Measurements from ENCODE around the gene MICAL3. TPM values are rescaled to one million over a fixed set of nuclear protein-coding genes. Genes with fewer than 3 reads are reported as not detected.

The MICAL3 gene
- total RNA-seq, 6 experiments from 2014 or later: 38.6 to 44.1 (median 39.7) TPM

DNA sequence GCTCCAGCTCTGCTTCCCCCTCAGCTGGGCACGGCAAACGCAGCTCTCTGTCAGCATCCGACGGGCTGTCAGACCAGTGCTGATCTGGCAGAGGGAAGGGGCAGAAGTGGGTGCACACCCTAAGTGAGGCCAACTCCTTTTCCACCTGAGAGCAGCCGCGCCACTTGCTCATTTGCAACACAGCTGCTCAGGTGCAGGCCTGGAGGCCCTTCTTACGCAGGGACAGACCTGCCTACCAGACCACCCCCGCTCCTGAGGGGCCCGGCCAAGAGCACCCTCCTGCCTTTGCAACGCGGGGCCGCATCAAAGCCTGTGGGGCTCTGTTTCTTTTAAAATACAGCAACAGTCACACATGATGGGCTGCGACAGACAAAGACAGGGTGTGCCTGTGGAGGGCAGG lies 202.3 kb downstream of the MICAL3 start:
- H3K4me1 Mint-ChIP-seq (ENCODE audit: low read depth): no peaks in the 10 kb centered on the region
- no peak for DNase-seq
- H3K27ac Mint-ChIP-seq: no peak overlapping the region
- no peaks in the 10 kb centered on the region for H3K9me3 Mint-ChIP-seq
- no peaks in the 10 kb centered on the region for H3K27me3 Mint-ChIP-seq (ENCODE audit: insufficient read depth)
- H3K4me3 Mint-ChIP-seq: no peak overlapping the region
- no peaks in the 10 kb centered on the region for H3K36me3 Mint-ChIP-seq (ENCODE audit: low read depth)
- TF ChIP-seq, protein P1, sequence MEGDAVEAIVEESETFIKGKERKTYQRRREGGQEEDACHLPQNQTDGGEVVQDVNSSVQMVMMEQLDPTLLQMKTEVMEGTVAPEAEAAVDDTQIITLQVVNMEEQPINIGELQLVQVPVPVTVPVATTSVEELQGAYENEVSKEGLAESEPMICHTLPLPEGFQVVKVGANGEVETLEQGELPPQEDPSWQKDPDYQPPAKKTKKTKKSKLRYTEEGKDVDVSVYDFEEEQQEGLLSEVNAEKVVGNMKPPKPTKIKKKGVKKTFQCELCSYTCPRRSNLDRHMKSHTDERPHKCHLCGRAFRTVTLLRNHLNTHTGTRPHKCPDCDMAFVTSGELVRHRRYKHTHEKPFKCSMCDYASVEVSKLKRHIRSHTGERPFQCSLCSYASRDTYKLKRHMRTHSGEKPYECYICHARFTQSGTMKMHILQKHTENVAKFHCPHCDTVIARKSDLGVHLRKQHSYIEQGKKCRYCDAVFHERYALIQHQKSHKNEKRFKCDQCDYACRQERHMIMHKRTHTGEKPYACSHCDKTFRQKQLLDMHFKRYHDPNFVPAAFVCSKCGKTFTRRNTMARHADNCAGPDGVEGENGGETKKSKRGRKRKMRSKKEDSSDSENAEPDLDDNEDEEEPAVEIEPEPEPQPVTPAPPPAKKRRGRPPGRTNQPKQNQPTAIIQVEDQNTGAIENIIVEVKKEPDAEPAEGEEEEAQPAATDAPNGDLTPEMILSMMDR (IDR thresholded peaks at IDR 0.05): no peak

DNA sequence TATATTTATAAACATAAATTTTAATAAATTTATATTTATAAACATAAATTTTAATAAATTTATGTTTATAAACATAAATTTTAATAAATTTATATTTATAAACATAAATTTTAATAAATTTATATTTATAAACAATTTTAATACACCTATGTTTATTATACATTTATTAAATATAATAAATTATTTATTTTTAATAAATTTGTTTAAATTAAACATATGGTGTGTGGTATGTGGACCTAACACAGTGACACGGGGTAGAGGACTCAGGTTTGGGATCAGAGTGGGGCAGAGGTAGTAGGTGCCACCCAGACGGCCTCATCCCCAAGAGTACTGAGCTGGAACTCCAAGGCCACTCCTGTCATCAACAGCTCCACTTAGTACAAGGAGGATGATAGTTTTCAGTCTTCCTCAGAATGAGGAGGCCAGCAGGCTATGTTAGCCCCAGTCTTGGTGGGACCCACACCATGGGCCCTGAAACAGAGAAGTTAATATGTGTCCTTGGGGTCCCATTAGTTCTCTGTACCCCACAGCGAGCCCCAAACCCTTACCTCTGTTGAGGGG lies 203.4 kb downstream of the MICAL3 start:
- no peak overlapping the region for H3K4me3 Mint-ChIP-seq
- no peak overlapping the region for H3K27ac Mint-ChIP-seq
- peaks cover 2% of the 10 kb centered on the region; the same call in 1 of the 2 replicates for H3K27me3 Mint-ChIP-seq (ENCODE audit: insufficient read depth)
- H3K36me3 Mint-ChIP-seq (ENCODE audit: low read depth): no peaks in the 10 kb centered on the region
- TF ChIP-seq, protein P1 (IDR thresholded peaks at IDR 0.05): no peak
- no peak for DNase-seq
- H3K9me3 Mint-ChIP-seq: no peaks in the 10 kb centered on the region
- H3K4me1 Mint-ChIP-seq (ENCODE audit: low read depth): no peaks in the 10 kb centered on the region

DNA sequence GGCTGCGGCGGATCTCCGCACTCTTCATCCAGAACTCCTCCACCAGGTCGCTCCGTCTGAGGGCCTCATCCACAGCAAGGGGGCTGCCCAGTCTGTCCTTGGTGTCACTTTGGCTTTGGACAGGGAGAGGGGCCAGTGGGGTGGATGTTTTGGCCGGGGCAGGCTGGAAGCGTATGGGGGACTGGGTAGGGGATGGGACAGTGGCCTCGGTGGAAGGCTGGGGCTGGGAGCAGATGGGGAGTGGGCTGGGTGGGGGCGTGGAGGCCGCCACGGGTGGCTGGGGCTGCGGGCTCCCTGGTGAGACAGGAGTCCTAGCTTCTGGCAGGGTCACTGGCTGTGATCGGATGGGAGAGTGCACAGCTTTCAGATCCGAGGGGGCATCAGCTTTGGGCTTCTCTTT lies 205.7 kb downstream of the MICAL3 start:
- H3K9me3 Mint-ChIP-seq: no peaks in the 10 kb centered on the region
- H3K27me3 Mint-ChIP-seq (ENCODE audit: insufficient read depth): peaks cover 2% of the 10 kb centered on the region; the same call in 1 of the 2 replicates
- DNase-seq: no peak
- 0 out of 2 replicates have a peak, but pooled peaks cover 4% of the 10 kb centered on the region for H3K36me3 Mint-ChIP-seq (ENCODE audit: low read depth)
- TF ChIP-seq, protein P1 (IDR thresholded peaks at IDR 0.05): no peak
- H3K27ac Mint-ChIP-seq: no peak overlapping the region
- H3K4me1 Mint-ChIP-seq (ENCODE audit: low read depth): no peaks in the 10 kb centered on the region
- H3K4me3 Mint-ChIP-seq: no peak overlapping the region

DNA sequence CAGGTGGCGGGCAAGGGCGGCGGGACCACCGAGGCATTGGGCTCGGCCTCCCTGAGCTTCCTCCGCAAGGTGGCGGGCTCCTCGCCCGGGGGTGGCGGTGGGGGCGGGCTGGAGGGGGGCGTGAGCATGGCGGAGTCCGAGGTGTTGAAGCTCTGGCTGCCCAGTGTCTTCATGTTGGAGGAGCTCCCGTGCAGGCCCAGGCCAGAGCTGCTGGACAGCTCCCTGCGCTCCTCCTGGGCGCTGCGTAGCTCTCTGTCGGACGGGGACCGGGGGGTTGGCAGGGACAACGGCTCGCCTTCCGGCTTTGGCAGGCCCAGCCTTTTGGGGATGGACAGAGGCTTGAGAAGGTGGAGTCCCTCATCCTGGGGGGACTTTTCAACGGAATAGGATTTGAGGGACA lies 206.2 kb downstream of the MICAL3 start:
- Mint-ChIP-seq H3K4me3 (no peak overlapping the region), H3K9me3 (no peaks in the 10 kb centered on the region), H3K4me1 (ENCODE audit: low read depth) (no peaks in the 10 kb centered on the region), H3K27me3 (ENCODE audit: insufficient read depth) (peaks cover 2% of the 10 kb centered on the region; the same call in 1 of the 2 replicates), H3K36me3 (ENCODE audit: low read depth) (0 out of 2 replicates have a peak, but pooled peaks cover 4% of the 10 kb centered on the region), H3K27ac (no peak overlapping the region)
- no peak for DNase-seq
- TF ChIP-seq, protein P1 (IDR thresholded peaks at IDR 0.05): no peak

DNA sequence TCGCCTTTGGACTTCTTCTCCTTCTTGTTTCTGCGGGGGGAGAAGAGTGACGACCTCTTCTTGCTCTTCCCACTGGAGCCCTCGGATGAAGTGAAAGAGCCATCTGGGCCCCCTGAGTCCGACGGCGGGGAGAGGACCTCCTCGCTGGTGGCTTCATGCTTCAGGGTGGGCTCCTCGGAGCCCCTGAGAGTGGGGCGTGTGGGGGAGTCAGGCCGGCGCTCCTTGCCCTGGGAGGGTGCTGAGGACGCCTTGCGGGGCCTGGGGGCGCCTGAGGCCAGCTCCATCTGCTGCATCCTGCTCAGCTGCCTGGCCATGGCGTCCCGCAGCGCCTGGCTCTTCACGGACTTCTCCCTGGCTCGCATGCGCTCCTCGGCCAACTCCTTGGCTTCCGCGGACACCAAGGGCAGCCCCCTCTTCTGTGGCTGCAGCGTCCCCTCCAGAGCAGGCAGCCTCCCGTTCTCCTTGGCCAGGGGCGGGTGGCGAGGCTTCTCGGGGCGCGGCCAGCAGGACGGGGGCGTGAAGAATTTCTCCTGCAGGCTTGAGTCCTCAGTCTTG lies 206.8 kb downstream of the MICAL3 start:
- Mint-ChIP-seq H3K27ac (no peak overlapping the region), H3K4me3 (no peak overlapping the region), H3K9me3 (no peaks in the 10 kb centered on the region), H3K36me3 (ENCODE audit: low read depth) (0 out of 2 replicates have a peak, but pooled peaks cover 4% of the 10 kb centered on the region), H3K27me3 (ENCODE audit: insufficient read depth) (peaks cover 2% of the 10 kb centered on the region; the same call in 1 of the 2 replicates), H3K4me1 (ENCODE audit: low read depth) (no peaks in the 10 kb centered on the region)
- TF ChIP-seq, protein P1 (IDR thresholded peaks at IDR 0.05): no peak
- DNase-seq: no peak

Measured in HFFc6 (cell line).